Vagina (tissue), 2 donors: ENCODE data around the gene CADPS2. TPM values are rescaled to one million over a fixed set of nuclear protein-coding genes. Genes with fewer than 3 reads are reported as not detected.

Experiments used
- DNase-seq, 2 donors: peaks; one replicate each; pipeline ENCODE4 v3.0.0-alpha.2; 2017; ENCODE audit errors: extremely low spot score in 2 of 2
- H3K27ac ChIP-seq: fragments of 200-600 bp; sonication (generic); one replicate; pipeline ENCODE4 v1.5.1; 2019
- H3K27me3 ChIP-seq: fragments of 200-600 bp; sonication (generic); one replicate; pipeline ENCODE4 v1.5.1; 2019
- H3K36me3 ChIP-seq, 2 donors: fragments of 200-600 bp; sonication (generic); one replicate each; pipeline ENCODE4 v1.5.1; 2017 to 2019
- H3K4me1 ChIP-seq: fragments of 200-600 bp; sonication (generic); one replicate; pipeline ENCODE4 v1.5.1; 2019
- H3K4me3 ChIP-seq, 2 donors: fragments of 200-600 bp; sonication (generic); 1 replicate in 1 of 2; 2 replicates in 1 of 2; pipeline ENCODE4 v1.5.1; 2016 to 2019
- H3K9me3 ChIP-seq: fragments of 200-600 bp; sonication (generic); one replicate; pipeline ENCODE4 v1.5.1; 2019
- CTCF ChIP-seq, 3 experiments: fragments of 450-650 bp in 2 of 3; fragments of 200-600 bp in 1 of 3; sonication (generic) in 1 of 3; IDR thresholded peaks; one replicate each; pipeline ENCODE4 v1.5.1; 2017 to 2019; ENCODE audit warnings: antibody characterized with exemption in 3 of 3, mild to moderate bottlenecking in 2 of 3, moderate library complexity in 2 of 3
- POLR2A ChIP-seq, 2 donors: fragments of 450-650 bp; IDR thresholded peaks; one replicate each; pipeline ENCODE4 v1.6.1; 2017; ENCODE audit warnings: antibody characterized with exemption in 2 of 2, mild to moderate bottlenecking in 2 of 2, moderate library complexity in 2 of 2
- POLR2AphosphoS5 ChIP-seq, 2 donors: sonication (generic); formaldehyde crosslinking; IDR thresholded peaks; one replicate each; pipeline ENCODE4 v1.9.0; 2017; ENCODE audit warnings: antibody characterized with exemption in 2 of 2, mild to moderate bottlenecking in 2 of 2, low read depth in 1 of 2; ENCODE audit not compliant: insufficient read depth in 1 of 2
- intact Hi-C: fragments of 100-400 bp; cut with DNase I; formaldehyde crosslinking; loops from one replicate; pipeline ENCODE4 v1.15.1; 2023
- total RNA-seq: library from RNA; depleted of rRNA; stranded (reverse); fragments of >200 nt; gene quantifications from one replicate; pipeline ENCODE4 v1.2.3, GENCODE V29; 2016

CADPS2 gene
- total RNA-seq, 1 donor from 2014 or later: 25.5 TPM

- Histone ChIP-seq H3K27ac (no peak overlapping the region), H3K36me3 (no peaks in the 10 kb centered on the region), H3K4me3 (no peak overlapping the region), H3K9me3 (no peaks in the 10 kb centered on the region), H3K27me3 (no peaks in the 10 kb centered on the region), H3K4me1 (no peaks in the 10 kb centered on the region)
- DNase-seq: no peak
- intact Hi-C loops: no loop called here
- TF ChIP-seq CTCF (IDR thresholded peaks at IDR 0.05): no peak
- TF ChIP-seq POLR2A (IDR thresholded peaks at IDR 0.05): no peak
- TF ChIP-seq POLR2AphosphoS5 (IDR thresholded peaks at IDR 0.05; ENCODE audit: insufficient read depth in 1 of 2, low read depth in 1 of 2): no peak
Observed at GRCh38 chr7:122543166-122543565, 343.1 kb downstream of the CADPS2 start.

GRCh38 chr7:122535086-122535485 lies 351.2 kb downstream of the CADPS2 start:
- TF ChIP-seq CTCF (IDR thresholded peaks at IDR 0.05): no peak
- TF ChIP-seq POLR2AphosphoS5 (IDR thresholded peaks at IDR 0.05; ENCODE audit: insufficient read depth in 1 of 2, low read depth in 1 of 2): no peak
- no peak for TF ChIP-seq POLR2A (IDR thresholded peaks at IDR 0.05)
- intact Hi-C loops: loop anchor here (10.0 kb wide), 1 partner anchor 320 kb away; no protein-coding TSS in a partner anchor

GRCh38 chr7:122532406-122533269 lies 353.6 kb downstream of the CADPS2 start:
- Histone ChIP-seq H3K27ac (no peak overlapping the region), H3K4me3 (no peak overlapping the region), H3K4me1 (no peaks in the 10 kb centered on the region), H3K36me3 (no peaks in the 10 kb centered on the region), H3K9me3 (no peaks in the 10 kb centered on the region), H3K27me3 (no peaks in the 10 kb centered on the region)
- intact Hi-C loops: loop anchor here (10.0 kb wide), 1 partner anchor 318 kb away; no protein-coding TSS in a partner anchor
- DNase-seq: no peak
- TF ChIP-seq POLR2A (IDR thresholded peaks at IDR 0.05): no peak
- no peak for TF ChIP-seq CTCF (IDR thresholded peaks at IDR 0.05)
- TF ChIP-seq POLR2AphosphoS5 (IDR thresholded peaks at IDR 0.05; ENCODE audit: insufficient read depth in 1 of 2, low read depth in 1 of 2): no peak

More at GRCh38 chr7:122535086-122535485, 351.2 kb downstream of the CADPS2 start:
- no peaks in the 10 kb centered on the region for H3K9me3 ChIP-seq
- H3K4me1 ChIP-seq: no peaks in the 10 kb centered on the region
- DNase-seq: no peak
- H3K27me3 ChIP-seq: no peaks in the 10 kb centered on the region
- H3K36me3 ChIP-seq: no peaks in the 10 kb centered on the region
- H3K27ac ChIP-seq: no peak overlapping the region
- no peak overlapping the region for H3K4me3 ChIP-seq

- DNase-seq: no peak
- intact Hi-C loops: no loop called here
- no peaks in the 10 kb centered on the region for H3K27me3 ChIP-seq
- H3K4me3 ChIP-seq: no peak overlapping the region
- no peak overlapping the region for H3K27ac ChIP-seq
- H3K9me3 ChIP-seq: no peaks in the 10 kb centered on the region
- no peaks in the 10 kb centered on the region for H3K36me3 ChIP-seq
- H3K4me1 ChIP-seq: no peaks in the 10 kb centered on the region
- TF ChIP-seq CTCF (IDR thresholded peaks at IDR 0.05) (peak in 2 of 3 experiments; percentile 31), POLR2A (IDR thresholded peaks at IDR 0.05) (no peak), POLR2AphosphoS5 (IDR thresholded peaks at IDR 0.05; ENCODE audit: insufficient read depth in 1 of 2, low read depth in 1 of 2) (no peak)
Observed at GRCh38 chr7:122528879-122529481, 357.3 kb downstream of the CADPS2 start.
